C4-2B (cell line): ENCODE data around the gene ERC2.

Experiments used
- H3K27ac ChIP-seq: fragments of 450-650 bp; 2 replicates; pipeline ENCODE4 v1.5.1; 2017
- ZFX ChIP-seq: fragments of 450-650 bp; IDR thresholded peaks from 2 replicates; pipeline ENCODE4 v1.6.1; 2017
- TF ChIP-seq, protein P1 (sequence below): fragments of 450-650 bp; conservative IDR thresholded peaks from 2 replicates; pipeline ENCODE4 v1.5.1; 2017; ENCODE audit warnings: mild to moderate bottlenecking

ERC2 gene

GRCh38 chr3:56459104-56459496 lies 9.2 kb downstream of the ERC2 start:
- TF ChIP-seq, protein P1, sequence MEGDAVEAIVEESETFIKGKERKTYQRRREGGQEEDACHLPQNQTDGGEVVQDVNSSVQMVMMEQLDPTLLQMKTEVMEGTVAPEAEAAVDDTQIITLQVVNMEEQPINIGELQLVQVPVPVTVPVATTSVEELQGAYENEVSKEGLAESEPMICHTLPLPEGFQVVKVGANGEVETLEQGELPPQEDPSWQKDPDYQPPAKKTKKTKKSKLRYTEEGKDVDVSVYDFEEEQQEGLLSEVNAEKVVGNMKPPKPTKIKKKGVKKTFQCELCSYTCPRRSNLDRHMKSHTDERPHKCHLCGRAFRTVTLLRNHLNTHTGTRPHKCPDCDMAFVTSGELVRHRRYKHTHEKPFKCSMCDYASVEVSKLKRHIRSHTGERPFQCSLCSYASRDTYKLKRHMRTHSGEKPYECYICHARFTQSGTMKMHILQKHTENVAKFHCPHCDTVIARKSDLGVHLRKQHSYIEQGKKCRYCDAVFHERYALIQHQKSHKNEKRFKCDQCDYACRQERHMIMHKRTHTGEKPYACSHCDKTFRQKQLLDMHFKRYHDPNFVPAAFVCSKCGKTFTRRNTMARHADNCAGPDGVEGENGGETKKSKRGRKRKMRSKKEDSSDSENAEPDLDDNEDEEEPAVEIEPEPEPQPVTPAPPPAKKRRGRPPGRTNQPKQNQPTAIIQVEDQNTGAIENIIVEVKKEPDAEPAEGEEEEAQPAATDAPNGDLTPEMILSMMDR = no peak
- TF ChIP-seq ZFX = no peak
- no peak overlapping the region for H3K27ac ChIP-seq

- no peak for TF ChIP-seq ZFX
- TF ChIP-seq, protein P1 = no peak
- H3K27ac ChIP-seq = no peak overlapping the region
Observed at GRCh38 chr3:56458496-56459103, 9.7 kb downstream of the ERC2 start.

DNA sequence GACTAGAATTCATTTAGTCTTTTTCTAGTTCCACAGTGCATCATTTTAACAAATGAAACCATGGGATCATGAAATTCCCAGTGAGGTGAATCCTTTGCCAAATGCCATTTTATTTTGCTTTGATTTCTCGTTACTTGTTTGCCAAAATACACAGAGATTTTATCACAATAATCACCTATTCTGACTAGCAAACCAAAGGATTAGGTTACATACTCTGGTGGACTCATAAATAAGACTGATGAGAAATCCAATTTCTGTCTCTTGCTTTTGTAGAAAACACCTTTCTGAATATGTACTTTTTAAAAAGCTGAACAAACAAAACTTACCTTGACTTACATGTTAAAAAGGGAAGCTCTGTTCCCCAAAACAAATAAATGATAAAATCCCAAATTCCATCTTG lies 12.2 kb downstream of the ERC2 start:
- H3K27ac ChIP-seq = no peak overlapping the region
- no peak for TF ChIP-seq ZFX
- TF ChIP-seq, protein P1 = no peak

GRCh38 chr3:56453011-56453410 lies 15.3 kb downstream of the ERC2 start:
- no peak for TF ChIP-seq ZFX
- TF ChIP-seq, protein P1 = no peak
- H3K27ac ChIP-seq = no peak overlapping the region

- TF ChIP-seq, protein P1 = no peak
- TF ChIP-seq ZFX = no peak
- no peak overlapping the region for H3K27ac ChIP-seq
Observed at GRCh38 chr3:56452085-56452484, 16.2 kb downstream of the ERC2 start.

- TF ChIP-seq ZFX = no peak
- TF ChIP-seq, protein P1 = no peak
Observed at GRCh38 chr3:56443372-56443771, 24.9 kb downstream of the ERC2 start.

GRCh38 chr3:56428667-56429066 lies 39.6 kb downstream of the ERC2 start:
- no peak for TF ChIP-seq ZFX
- TF ChIP-seq, protein P1 = no peak
- H3K27ac ChIP-seq = no peak overlapping the region

More at GRCh38 chr3:56443372-56443771, 24.9 kb downstream of the ERC2 start:
- H3K27ac ChIP-seq = no peak overlapping the region
